GM06990 (cell line): ENCODE data around the gene ABCA1.
"Not testable (repeated sequence)": the region's sequence is repeated elsewhere in the genome, so short reads cannot be mapped to it uniquely, and the experiment has no call there.

Experiments
- DNase-seq: peaks from one replicate; pipeline ENCODE4 v3.0.0-alpha.2; 2011; ENCODE audit not compliant: insufficient read length; ENCODE audit errors: extremely low read depth
- H3K27me3 ChIP-seq: replicated peaks from 2 replicates; pipeline ENCODE4 v1.6.0; 2011; ENCODE audit warnings: low read length; ENCODE audit not compliant: control insufficient read depth, insufficient read depth
- H3K36me3 ChIP-seq: 2 replicates; pipeline ENCODE4 v1.5.1; 2011; ENCODE audit warnings: low read length; ENCODE audit not compliant: control insufficient read depth, insufficient read depth
- H3K4me3 ChIP-seq: replicated peaks from 2 replicates; pipeline ENCODE4 v1.5.1; 2011; ENCODE audit warnings: low read depth, mild to moderate bottlenecking, control low read depth, low read length
- TF ChIP-seq, protein P1 (sequence below): IDR thresholded peaks from 2 replicates; pipeline ENCODE4 v1.5.1; 2011; ENCODE audit warnings: low read length, control low read depth, mild to moderate bottlenecking, inconsistent platforms; ENCODE audit not compliant: insufficient read depth, poor library complexity, severe bottlenecking

The ABCA1 gene

GRCh38 chr9:104772714-104773510 lies 155.0 kb downstream of the ABCA1 start:
- DNase-seq = no peak
- no peaks in the 10 kb centered on the region for H3K27me3 ChIP-seq
- H3K4me3 ChIP-seq = no peak overlapping the region; the same call in 1 of the 2 replicates
- TF ChIP-seq, protein P1, sequence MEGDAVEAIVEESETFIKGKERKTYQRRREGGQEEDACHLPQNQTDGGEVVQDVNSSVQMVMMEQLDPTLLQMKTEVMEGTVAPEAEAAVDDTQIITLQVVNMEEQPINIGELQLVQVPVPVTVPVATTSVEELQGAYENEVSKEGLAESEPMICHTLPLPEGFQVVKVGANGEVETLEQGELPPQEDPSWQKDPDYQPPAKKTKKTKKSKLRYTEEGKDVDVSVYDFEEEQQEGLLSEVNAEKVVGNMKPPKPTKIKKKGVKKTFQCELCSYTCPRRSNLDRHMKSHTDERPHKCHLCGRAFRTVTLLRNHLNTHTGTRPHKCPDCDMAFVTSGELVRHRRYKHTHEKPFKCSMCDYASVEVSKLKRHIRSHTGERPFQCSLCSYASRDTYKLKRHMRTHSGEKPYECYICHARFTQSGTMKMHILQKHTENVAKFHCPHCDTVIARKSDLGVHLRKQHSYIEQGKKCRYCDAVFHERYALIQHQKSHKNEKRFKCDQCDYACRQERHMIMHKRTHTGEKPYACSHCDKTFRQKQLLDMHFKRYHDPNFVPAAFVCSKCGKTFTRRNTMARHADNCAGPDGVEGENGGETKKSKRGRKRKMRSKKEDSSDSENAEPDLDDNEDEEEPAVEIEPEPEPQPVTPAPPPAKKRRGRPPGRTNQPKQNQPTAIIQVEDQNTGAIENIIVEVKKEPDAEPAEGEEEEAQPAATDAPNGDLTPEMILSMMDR = no peak
- H3K36me3 ChIP-seq = no peaks in the 10 kb centered on the region

DNA sequence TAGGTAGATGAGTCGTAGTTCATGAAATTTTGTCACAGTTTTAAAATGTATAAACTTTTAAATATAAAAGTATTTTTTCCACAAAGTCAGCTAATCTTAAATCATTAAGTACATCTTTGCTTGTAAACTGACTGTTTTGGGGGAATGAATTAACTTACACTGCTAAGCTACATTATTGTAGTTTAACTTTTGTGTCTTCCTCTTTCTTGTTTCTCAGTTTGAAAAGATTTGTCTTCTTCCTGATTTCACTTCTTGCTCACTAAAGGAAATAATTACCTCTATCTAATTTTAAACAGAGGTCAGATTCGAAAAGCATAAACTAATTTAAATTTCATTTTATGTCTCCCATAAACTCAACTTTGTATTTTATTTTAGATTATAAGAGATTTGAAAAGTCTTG lies 158.3 kb downstream of the ABCA1 start:
- Histone ChIP-seq H3K27me3 (no peaks in the 10 kb centered on the region), H3K36me3 (no peaks in the 10 kb centered on the region), H3K4me3 (no peak overlapping the region)
- TF ChIP-seq, protein P1 = no peak
- no peak for DNase-seq

DNA sequence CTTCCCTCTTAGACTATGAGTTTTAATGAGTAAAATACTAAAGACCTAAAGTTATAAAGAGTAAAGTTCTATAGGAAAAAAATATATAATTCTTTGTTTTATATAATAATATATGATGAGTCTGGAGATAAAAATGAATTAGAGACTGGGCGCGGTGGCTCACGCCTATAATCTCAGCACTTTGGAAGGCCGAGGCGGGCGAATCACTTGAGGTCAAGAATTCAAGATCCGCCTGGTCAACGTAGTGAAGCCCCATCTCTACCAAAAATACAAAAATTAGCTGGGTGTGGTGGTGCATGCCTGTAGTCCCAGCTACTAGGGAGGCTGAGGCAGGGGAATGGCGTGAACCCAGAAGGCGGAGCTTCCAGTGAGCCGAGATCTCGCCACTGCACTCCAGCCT lies 158.9 kb downstream of the ABCA1 start:
- H3K4me3 ChIP-seq, DNase-seq, H3K27me3 ChIP-seq, H3K36me3 ChIP-seq: not testable (repeated sequence)

DNA sequence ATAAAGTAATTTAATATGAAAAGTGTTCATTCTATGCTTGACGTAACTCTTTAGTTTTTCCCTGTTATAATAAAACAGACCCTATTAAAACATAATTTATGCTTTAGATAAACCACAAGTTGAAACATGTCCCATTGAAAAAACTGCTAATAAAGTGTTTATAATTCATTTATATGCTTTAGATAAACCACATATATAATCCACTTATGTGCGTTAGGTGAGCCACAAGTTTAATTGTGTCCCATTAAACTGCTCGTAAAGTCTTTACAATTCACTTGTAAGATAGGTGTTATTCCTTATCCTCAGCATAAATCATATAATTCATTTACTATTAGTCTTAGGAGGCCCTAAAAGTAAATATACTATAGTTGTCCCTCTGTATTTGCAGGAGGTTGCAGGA lies 160.4 kb downstream of the ABCA1 start:
- DNase-seq = no peak
- H3K4me3 ChIP-seq = no peak overlapping the region
- no peaks in the 10 kb centered on the region for H3K27me3 ChIP-seq
- TF ChIP-seq, protein P1 = no peak
- no peaks in the 10 kb centered on the region for H3K36me3 ChIP-seq

- no peak for DNase-seq
- H3K27me3 ChIP-seq = no peaks in the 10 kb centered on the region
- H3K4me3 ChIP-seq = no peak overlapping the region
- TF ChIP-seq, protein P1 = no peak
- H3K36me3 ChIP-seq = no peaks in the 10 kb centered on the region
Measured at GRCh38 chr9:104766025-104766424, 161.9 kb downstream of the ABCA1 start.

DNA sequence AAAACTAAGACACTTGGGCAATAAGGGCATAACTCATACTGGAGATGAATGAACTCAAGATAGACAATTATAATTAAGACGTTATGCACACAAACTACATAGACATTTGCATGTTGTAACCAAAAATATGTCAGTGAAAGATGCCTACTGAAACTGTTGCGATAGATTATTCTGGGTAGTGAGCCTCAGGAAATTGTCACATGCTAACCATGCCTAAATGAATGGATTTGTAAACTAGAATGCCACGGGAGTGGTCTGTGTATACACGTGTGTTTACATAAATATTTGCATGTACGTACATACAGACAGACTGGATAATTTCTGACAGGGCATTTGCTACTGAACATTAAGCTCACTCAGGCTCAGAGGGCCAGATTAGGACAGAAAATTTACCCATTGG lies 162.8 kb downstream of the ABCA1 start:
- Histone ChIP-seq H3K4me3 (peak overlapping the region; percentile 31; the same call in 1 of the 2 replicates), H3K27me3 (no peaks in the 10 kb centered on the region), H3K36me3 (no peaks in the 10 kb centered on the region)
- peak; percentile 40 for DNase-seq
- TF ChIP-seq, protein P1 = no peak
